ENCODE data around the gene ADGRE3.
"Not testable (repeated sequence)": the region's sequence is repeated elsewhere in the genome, so short reads cannot be mapped to it uniquely, and the experiment has no call there.

The ADGRE3 gene

DNA sequence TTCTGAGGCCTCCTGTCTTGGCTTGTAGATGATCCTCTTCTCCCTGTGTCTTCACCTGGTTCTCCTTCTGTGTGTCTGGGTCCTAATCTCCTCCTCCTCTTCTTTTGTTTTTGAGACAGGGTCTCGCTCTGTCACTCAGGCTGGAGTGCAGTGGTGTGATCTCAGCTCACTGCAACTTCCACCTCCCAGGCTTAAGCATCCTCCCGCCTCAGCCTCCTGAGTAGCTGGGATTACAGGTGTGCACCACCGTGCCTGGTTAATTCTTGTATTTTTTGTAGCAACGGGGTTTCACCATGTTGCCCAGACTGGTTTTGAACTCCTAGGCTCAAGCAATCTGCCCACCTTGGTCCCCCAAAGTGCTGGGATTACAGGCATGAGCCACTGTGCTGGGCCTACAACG, 62.4 kb downstream of the ADGRE3 start:
- not testable (repeated sequence) for H3K9me3 ChIP-seq (ENCODE audit: control insufficient read depth in 1 of 2, low read length in 2 of 2); H3K27ac ChIP-seq (ENCODE audit: low read depth, low read length); H3K36me3 ChIP-seq (ENCODE audit: control insufficient read depth in 1 of 2, insufficient read depth in 2 of 2, low read length in 2 of 2); H3K27me3 ChIP-seq (ENCODE audit: control insufficient read depth in 1 of 2, insufficient read depth in 2 of 2, low read length in 2 of 2); H3K9ac ChIP-seq (ENCODE audit: low read depth in 1 of 2, low read length in 2 of 2); H3K4me3 ChIP-seq (ENCODE audit: low read depth in 1 of 2, low read length in 2 of 2); H3K4me1 ChIP-seq (ENCODE audit: control insufficient read depth in 1 of 2, insufficient read depth in 2 of 2, low read length in 2 of 2)

DNA sequence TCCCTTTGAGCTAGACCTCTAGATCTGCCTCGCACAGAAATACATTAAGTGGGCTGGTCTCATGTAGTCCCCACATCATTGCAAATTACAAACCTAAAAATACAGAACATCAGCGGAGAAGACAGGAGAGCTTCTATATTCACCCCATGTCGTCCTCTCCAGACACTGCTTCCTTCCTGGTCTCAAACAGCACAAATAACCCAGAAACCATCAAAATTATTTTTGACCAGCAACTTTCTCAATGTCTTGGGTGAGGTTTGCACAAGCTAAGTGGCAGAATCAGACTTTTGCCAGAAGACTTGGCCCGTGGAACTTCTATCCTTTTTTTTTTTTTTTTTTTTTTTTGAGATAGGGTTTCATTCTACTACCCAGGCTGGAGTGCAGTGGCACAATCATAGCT, 63.6 kb downstream of the ADGRE3 start:
- H3K36me3 ChIP-seq (ENCODE audit: control insufficient read depth in 1 of 2, insufficient read depth in 2 of 2, low read length in 2 of 2) = no peaks in the 10 kb centered on the region
- H3K27me3 ChIP-seq (ENCODE audit: control insufficient read depth in 1 of 2, insufficient read depth in 2 of 2, low read length in 2 of 2) = no peaks in the 10 kb centered on the region
- no peaks in the 10 kb centered on the region for H3K4me1 ChIP-seq (ENCODE audit: control insufficient read depth in 1 of 2, insufficient read depth in 2 of 2, low read length in 2 of 2)
- H3K9me3 ChIP-seq (ENCODE audit: control insufficient read depth in 1 of 2, low read length in 2 of 2) = no peaks in the 10 kb centered on the region
- no peak overlapping the region for H3K27ac ChIP-seq (ENCODE audit: low read depth, low read length)
- no peak overlapping the region for H3K9ac ChIP-seq (ENCODE audit: low read depth in 1 of 2, low read length in 2 of 2)
- H3K4me3 ChIP-seq (ENCODE audit: low read depth in 1 of 2, low read length in 2 of 2) = no peak overlapping the region

DNA sequence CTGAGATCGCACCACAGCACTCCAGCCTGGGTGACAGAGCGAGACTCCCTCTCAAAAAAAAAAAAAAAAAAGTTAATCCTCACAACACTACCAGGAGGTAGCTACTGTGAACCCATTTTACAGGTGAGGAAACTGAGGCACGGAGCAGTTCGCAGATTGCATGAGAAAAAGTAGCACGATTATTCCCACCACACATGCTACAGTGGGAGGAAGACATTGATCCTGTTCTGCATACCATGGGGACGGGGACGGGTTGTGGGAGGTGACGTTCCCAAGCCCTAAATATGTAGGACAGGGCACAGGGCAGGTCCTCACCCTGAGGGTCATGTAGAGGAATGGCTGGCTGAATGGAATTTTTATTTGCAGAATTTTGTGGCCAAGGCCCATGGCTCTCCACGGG, 68.0 kb downstream of the ADGRE3 start:
- Histone ChIP-seq H3K27me3 (ENCODE audit: control insufficient read depth in 1 of 2, insufficient read depth in 2 of 2, low read length in 2 of 2) (no peaks in the 10 kb centered on the region), H3K9ac (ENCODE audit: low read depth in 1 of 2, low read length in 2 of 2) (no peak overlapping the region), H3K4me1 (ENCODE audit: control insufficient read depth in 1 of 2, insufficient read depth in 2 of 2, low read length in 2 of 2) (no peaks in the 10 kb centered on the region), H3K27ac (ENCODE audit: low read depth, low read length) (no peak overlapping the region), H3K9me3 (ENCODE audit: control insufficient read depth in 1 of 2, low read length in 2 of 2) (no peaks in the 10 kb centered on the region), H3K4me3 (ENCODE audit: low read depth in 1 of 2, low read length in 2 of 2) (no peak overlapping the region), H3K36me3 (ENCODE audit: control insufficient read depth in 1 of 2, insufficient read depth in 2 of 2, low read length in 2 of 2) (no peaks in the 10 kb centered on the region)

DNA sequence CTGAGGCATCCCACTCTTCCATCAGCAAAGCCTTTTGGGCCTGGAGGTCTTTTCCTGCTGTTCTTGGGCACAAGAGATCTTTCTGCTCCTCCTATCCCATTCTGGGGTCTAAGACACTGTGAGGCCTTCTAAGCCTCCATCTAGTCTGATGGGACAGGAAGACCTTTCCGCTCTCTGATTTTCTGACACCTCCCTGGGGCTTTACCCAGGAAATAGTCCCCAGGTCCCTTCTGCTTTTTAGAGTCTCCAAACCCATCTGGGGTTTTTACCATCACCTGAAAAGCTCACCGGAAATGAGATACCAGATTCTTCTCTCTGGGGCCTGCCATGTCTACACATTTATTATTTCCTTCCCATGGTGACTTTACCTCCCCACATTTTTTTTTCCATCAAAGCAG, 70.7 kb downstream of the ADGRE3 start:
- H3K27ac ChIP-seq (ENCODE audit: low read depth, low read length) = no peak overlapping the region
- H3K4me1 ChIP-seq (ENCODE audit: control insufficient read depth in 1 of 2, insufficient read depth in 2 of 2, low read length in 2 of 2) = no peaks in the 10 kb centered on the region
- H3K9me3 ChIP-seq (ENCODE audit: control insufficient read depth in 1 of 2, low read length in 2 of 2) = no peaks in the 10 kb centered on the region
- H3K4me3 ChIP-seq (ENCODE audit: low read depth in 1 of 2, low read length in 2 of 2) = no peak overlapping the region
- no peaks in the 10 kb centered on the region for H3K27me3 ChIP-seq (ENCODE audit: control insufficient read depth in 1 of 2, insufficient read depth in 2 of 2, low read length in 2 of 2)
- H3K9ac ChIP-seq (ENCODE audit: low read depth in 1 of 2, low read length in 2 of 2) = no peak overlapping the region
- H3K36me3 ChIP-seq (ENCODE audit: control insufficient read depth in 1 of 2, insufficient read depth in 2 of 2, low read length in 2 of 2) = no peaks in the 10 kb centered on the region

DNA sequence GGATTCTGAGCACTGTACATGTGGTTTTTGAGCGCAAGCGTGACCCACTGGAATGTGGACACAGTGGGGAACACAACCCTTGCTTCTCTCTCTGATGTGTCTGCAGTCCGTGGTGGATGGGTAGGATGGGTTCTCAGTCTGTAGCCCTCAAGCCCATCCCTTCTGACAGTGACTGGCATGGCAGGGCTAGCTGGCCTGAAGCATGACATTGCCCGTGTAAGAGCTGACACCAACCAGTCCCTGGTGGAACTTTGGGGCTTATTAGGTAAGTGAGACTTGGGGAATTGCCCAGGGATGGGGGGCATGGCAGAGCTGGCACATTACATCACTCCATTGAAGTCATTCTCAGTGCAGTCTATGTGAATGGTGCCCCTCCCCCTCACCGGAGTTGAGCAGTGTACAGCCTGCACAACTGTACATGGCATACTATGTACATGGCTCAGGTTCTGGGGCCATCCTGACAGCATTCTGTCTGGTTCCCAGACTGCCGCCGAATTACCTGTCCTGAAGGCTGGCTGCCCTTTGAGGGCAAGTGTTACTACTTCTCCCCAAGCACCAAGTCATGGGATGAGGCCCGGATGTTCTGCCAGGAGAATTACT, 75.0 kb downstream of the ADGRE3 start:
- H3K36me3 ChIP-seq (ENCODE audit: control insufficient read depth in 1 of 2, insufficient read depth in 2 of 2, low read length in 2 of 2) = no peaks in the 10 kb centered on the region
- no peaks in the 10 kb centered on the region for H3K27me3 ChIP-seq (ENCODE audit: control insufficient read depth in 1 of 2, insufficient read depth in 2 of 2, low read length in 2 of 2)
- H3K4me1 ChIP-seq (ENCODE audit: control insufficient read depth in 1 of 2, insufficient read depth in 2 of 2, low read length in 2 of 2) = no peaks in the 10 kb centered on the region
- no peak overlapping the region for H3K4me3 ChIP-seq (ENCODE audit: low read depth in 1 of 2, low read length in 2 of 2)
- no peak overlapping the region for H3K9ac ChIP-seq (ENCODE audit: low read depth in 1 of 2, low read length in 2 of 2)
- no peaks in the 10 kb centered on the region for H3K9me3 ChIP-seq (ENCODE audit: control insufficient read depth in 1 of 2, low read length in 2 of 2)
- H3K27ac ChIP-seq (ENCODE audit: low read depth, low read length) = no peak overlapping the region

DNA sequence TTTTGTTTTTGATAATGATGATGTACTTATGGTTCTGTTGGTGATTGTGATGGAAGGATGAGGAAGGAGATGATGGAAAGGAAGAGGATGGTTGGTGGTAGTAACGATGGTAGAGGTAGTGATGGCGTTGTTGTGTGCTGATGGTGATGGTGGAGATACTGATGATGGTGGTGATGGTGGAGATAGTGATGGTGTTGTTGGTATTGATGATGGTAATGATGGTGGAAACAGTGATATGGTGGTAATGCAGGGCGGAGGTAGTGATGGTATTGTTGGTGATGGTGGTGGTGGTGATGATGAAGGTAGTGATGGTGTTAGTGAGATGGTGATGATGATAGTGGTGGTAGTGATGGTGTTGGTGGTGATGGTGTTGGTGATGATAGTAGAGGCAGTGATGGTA, 79.1 kb downstream of the ADGRE3 start:
- no peak overlapping the region for H3K4me3 ChIP-seq (ENCODE audit: low read depth in 1 of 2, low read length in 2 of 2)
- no peaks in the 10 kb centered on the region for H3K36me3 ChIP-seq (ENCODE audit: control insufficient read depth in 1 of 2, insufficient read depth in 2 of 2, low read length in 2 of 2)
- H3K9me3 ChIP-seq (ENCODE audit: control insufficient read depth in 1 of 2, low read length in 2 of 2) = no peaks in the 10 kb centered on the region
- no peak overlapping the region for H3K27ac ChIP-seq (ENCODE audit: low read depth, low read length)
- no peaks in the 10 kb centered on the region for H3K4me1 ChIP-seq (ENCODE audit: control insufficient read depth in 1 of 2, insufficient read depth in 2 of 2, low read length in 2 of 2)
- H3K9ac ChIP-seq (ENCODE audit: low read depth in 1 of 2, low read length in 2 of 2) = no peak overlapping the region
- H3K27me3 ChIP-seq (ENCODE audit: control insufficient read depth in 1 of 2, insufficient read depth in 2 of 2, low read length in 2 of 2) = no peaks in the 10 kb centered on the region

- H3K36me3 ChIP-seq (ENCODE audit: control insufficient read depth in 1 of 2, insufficient read depth in 2 of 2, low read length in 2 of 2); H3K4me1 ChIP-seq (ENCODE audit: control insufficient read depth in 1 of 2, insufficient read depth in 2 of 2, low read length in 2 of 2); H3K27me3 ChIP-seq (ENCODE audit: control insufficient read depth in 1 of 2, insufficient read depth in 2 of 2, low read length in 2 of 2); H3K4me3 ChIP-seq (ENCODE audit: low read depth in 1 of 2, low read length in 2 of 2); H3K27ac ChIP-seq (ENCODE audit: low read depth, low read length); H3K9ac ChIP-seq (ENCODE audit: low read depth in 1 of 2, low read length in 2 of 2); H3K9me3 ChIP-seq (ENCODE audit: control insufficient read depth in 1 of 2, low read length in 2 of 2): not testable (repeated sequence)
These were observed 85.2 kb downstream of the ADGRE3 start for GRCh38 chr19:14589433-14589832.

DNA sequence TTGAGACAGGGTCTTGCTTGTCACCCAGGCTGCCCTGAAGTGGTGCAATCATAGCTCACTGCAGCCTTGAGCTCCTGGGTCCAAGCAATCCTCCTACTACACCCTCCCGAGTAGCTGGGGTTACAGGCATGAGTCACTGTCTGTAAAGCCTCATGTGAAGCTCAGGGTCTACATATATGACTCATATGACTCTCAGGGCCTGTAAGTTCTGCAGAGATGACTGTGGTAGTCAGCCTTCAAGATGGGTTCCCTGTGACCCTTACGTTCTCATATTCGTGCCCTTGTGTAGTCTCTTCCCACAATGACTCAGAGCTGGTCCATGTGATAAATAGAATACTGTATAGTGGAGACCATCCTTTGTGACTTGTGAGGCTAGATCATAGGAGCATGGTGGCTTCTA, 89.5 kb downstream of the ADGRE3 start:
- H3K27me3 ChIP-seq (ENCODE audit: control insufficient read depth in 1 of 2, insufficient read depth in 2 of 2, low read length in 2 of 2); H3K4me3 ChIP-seq (ENCODE audit: low read depth in 1 of 2, low read length in 2 of 2); H3K27ac ChIP-seq (ENCODE audit: low read depth, low read length); H3K9ac ChIP-seq (ENCODE audit: low read depth in 1 of 2, low read length in 2 of 2); H3K4me1 ChIP-seq (ENCODE audit: control insufficient read depth in 1 of 2, insufficient read depth in 2 of 2, low read length in 2 of 2); H3K36me3 ChIP-seq (ENCODE audit: control insufficient read depth in 1 of 2, insufficient read depth in 2 of 2, low read length in 2 of 2); H3K9me3 ChIP-seq (ENCODE audit: control insufficient read depth in 1 of 2, low read length in 2 of 2): not testable (repeated sequence)

DNA sequence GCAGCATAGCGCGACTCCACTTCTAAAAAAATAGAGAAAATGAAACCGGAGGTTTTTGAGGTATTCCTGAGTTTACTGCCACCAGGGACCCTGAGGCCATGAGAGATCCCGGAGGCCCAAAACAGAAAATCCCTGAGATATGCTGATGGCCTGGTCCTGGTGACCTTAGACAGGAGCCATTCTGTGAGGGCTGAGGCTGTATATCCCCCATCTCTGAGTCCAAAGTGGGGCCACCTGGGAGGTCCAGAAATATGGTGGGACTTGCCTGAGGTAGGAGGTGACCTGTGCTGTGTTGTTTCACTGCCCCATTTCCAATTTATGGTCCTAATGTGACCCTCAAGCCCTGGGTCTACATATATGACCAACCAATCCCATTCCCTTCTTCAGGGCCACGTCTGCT, 90.3 kb downstream of the ADGRE3 start:
- H3K9me3 ChIP-seq (ENCODE audit: control insufficient read depth in 1 of 2, low read length in 2 of 2); H3K27ac ChIP-seq (ENCODE audit: low read depth, low read length); H3K4me3 ChIP-seq (ENCODE audit: low read depth in 1 of 2, low read length in 2 of 2); H3K4me1 ChIP-seq (ENCODE audit: control insufficient read depth in 1 of 2, insufficient read depth in 2 of 2, low read length in 2 of 2); H3K27me3 ChIP-seq (ENCODE audit: control insufficient read depth in 1 of 2, insufficient read depth in 2 of 2, low read length in 2 of 2); H3K36me3 ChIP-seq (ENCODE audit: control insufficient read depth in 1 of 2, insufficient read depth in 2 of 2, low read length in 2 of 2); H3K9ac ChIP-seq (ENCODE audit: low read depth in 1 of 2, low read length in 2 of 2): not testable (repeated sequence)

DNA sequence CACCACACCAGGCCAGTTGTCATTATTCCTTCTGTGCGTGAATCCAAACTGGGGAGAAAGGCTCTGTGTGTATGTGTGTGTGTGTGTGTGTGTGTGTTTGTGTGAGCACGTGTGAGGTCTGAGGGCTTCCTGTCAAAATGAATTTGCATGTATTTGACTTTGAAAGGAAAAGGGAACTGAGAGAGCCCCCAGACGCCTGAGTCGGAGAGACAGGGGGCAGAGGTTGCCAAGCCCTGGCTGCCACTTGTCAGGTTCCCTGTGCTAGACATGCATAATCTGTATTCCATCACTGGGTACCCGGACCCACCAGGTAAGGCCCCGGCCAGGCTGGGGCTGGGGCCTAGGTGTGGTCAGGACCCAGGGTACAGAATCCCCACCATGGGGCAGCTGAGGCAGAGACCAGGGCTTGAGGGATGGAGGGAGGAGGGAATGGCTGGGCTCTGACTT, 91.7 kb downstream of the ADGRE3 start, which contains the start of gene CLEC17A:
Gene CLEC17A, plus strand, starts transcription at position 191 of the 447 bp plus-strand sequence. Its CDS starts 77 bp downstream, at position 268.
- Histone ChIP-seq H3K9ac (ENCODE audit: low read depth in 1 of 2, low read length in 2 of 2) (no peak within 1 kb of the TSS), H3K9me3 (ENCODE audit: control insufficient read depth in 1 of 2, low read length in 2 of 2) (no peaks in the 10 kb centered on the region), H3K36me3 (ENCODE audit: control insufficient read depth in 1 of 2, insufficient read depth in 2 of 2, low read length in 2 of 2) (no peaks in the 10 kb centered on the region), H3K27ac (ENCODE audit: low read depth, low read length) (no peak within 1 kb of the TSS), H3K4me1 (ENCODE audit: control insufficient read depth in 1 of 2, insufficient read depth in 2 of 2, low read length in 2 of 2) (no peaks in the 10 kb centered on the region), H3K27me3 (ENCODE audit: control insufficient read depth in 1 of 2, insufficient read depth in 2 of 2, low read length in 2 of 2) (no peaks in the 10 kb centered on the region), H3K4me3 (ENCODE audit: low read depth in 1 of 2, low read length in 2 of 2) (no peak within 1 kb of the TSS)
